Neural crest cell (in vitro differentiated cells): ENCODE measurements around the gene FSTL3. TPM values are rescaled to one million over a fixed set of nuclear protein-coding genes. Genes with fewer than 3 reads are reported as not detected.
"Not testable (repeated sequence)": the region's sequence is repeated elsewhere in the genome, so short reads cannot be mapped to it uniquely, and the experiment has no call there.

Experiments used
- DNase-seq: peaks from one replicate; pipeline ENCODE4 v3.0.0; 2021; ENCODE audit warnings: low read depth, mixed read lengths, low spot score
- H3K27ac Mint-ChIP-seq: one replicate; pipeline ENCODE4 v1.8.0; 2021; ENCODE audit warnings: mild to moderate bottlenecking, mixed read lengths; ENCODE audit not compliant: unreplicated experiment
- H3K27me3 Mint-ChIP-seq: 2 replicates; pipeline ENCODE4 v1.8.0; 2021; ENCODE audit warnings: low read depth, mild to moderate bottlenecking, mixed read lengths
- H3K36me3 Mint-ChIP-seq: 2 replicates; pipeline ENCODE4 v1.8.0; 2021; ENCODE audit warnings: low read depth, mild to moderate bottlenecking, mixed read lengths
- H3K4me1 Mint-ChIP-seq: 2 replicates; pipeline ENCODE4 v1.8.0; 2021; ENCODE audit warnings: mixed read lengths
- H3K4me3 Mint-ChIP-seq: one replicate; pipeline ENCODE4 v1.8.0; 2021; ENCODE audit warnings: mild to moderate bottlenecking, mixed read lengths
- H3K9me3 Mint-ChIP-seq: 2 replicates; pipeline ENCODE4 v1.8.0; 2021; ENCODE audit warnings: mixed read lengths
- CTCF ChIP-seq: fragments of 200-600 bp; sonication (generic); conservative IDR thresholded peaks from 2 replicates; pipeline ENCODE4 v1.5.0; 2021; ENCODE audit warnings: antibody characterized with exemption, mild to moderate bottlenecking
- total RNA-seq: library from RNA; stranded (reverse); gene quantifications from 2 replicates; pipeline ENCODE4 v1.2.1, GENCODE V29; 2021

The FSTL3 gene
- total RNA-seq, 1 donor from 2014 or later: 8.9 TPM

GRCh38 chr19:723714-724113 is 47.5 kb downstream of the FSTL3 start:
- TF ChIP-seq CTCF: no peak
- H3K4me1 Mint-ChIP-seq: peaks cover under 1% of the 10 kb centered on the region

GRCh38 chr19:725461-726089 is 49.4 kb downstream of the FSTL3 start:
- Mint-ChIP-seq H3K36me3 (peaks cover 6% of the 10 kb centered on the region), H3K27ac (no peak overlapping the region), H3K4me3 (no peak overlapping the region), H3K27me3 (no peaks in the 10 kb centered on the region), H3K4me1 (no peaks in the 10 kb centered on the region), H3K9me3 (no peaks in the 10 kb centered on the region)
- DNase-seq: no peak
- no peak for TF ChIP-seq CTCF

More at GRCh38 chr19:723714-724113, 47.5 kb downstream of the FSTL3 start:
- H3K27me3 Mint-ChIP-seq: no peaks in the 10 kb centered on the region
- H3K27ac Mint-ChIP-seq: no peak overlapping the region
- H3K36me3 Mint-ChIP-seq: peaks cover 3% of the 10 kb centered on the region
- no peaks in the 10 kb centered on the region for H3K9me3 Mint-ChIP-seq
- no peak for DNase-seq
- H3K4me3 Mint-ChIP-seq: no peak overlapping the region

- no peak overlapping the region for H3K4me3 Mint-ChIP-seq
- H3K4me1 Mint-ChIP-seq: no peaks in the 10 kb centered on the region
- no peak overlapping the region for H3K27ac Mint-ChIP-seq
- no peak for TF ChIP-seq CTCF
- H3K27me3 Mint-ChIP-seq: no peaks in the 10 kb centered on the region
- peaks cover 6% of the 10 kb centered on the region for H3K36me3 Mint-ChIP-seq
- DNase-seq: no peak
- H3K9me3 Mint-ChIP-seq: no peaks in the 10 kb centered on the region
Measured at GRCh38 chr19:726993-727956, 51.1 kb downstream of the FSTL3 start.

GRCh38 chr19:728011-728410 is 51.8 kb downstream of the FSTL3 start:
- Mint-ChIP-seq H3K4me3 (no peak overlapping the region), H3K9me3 (no peaks in the 10 kb centered on the region)

GRCh38 chr19:729564-729963 is 53.4 kb downstream of the FSTL3 start:
- H3K4me3 Mint-ChIP-seq, H3K36me3 Mint-ChIP-seq, H3K27ac Mint-ChIP-seq, H3K9me3 Mint-ChIP-seq, H3K27me3 Mint-ChIP-seq, DNase-seq, H3K4me1 Mint-ChIP-seq: not testable (repeated sequence)

More at GRCh38 chr19:728011-728410, 51.8 kb downstream of the FSTL3 start:
- no peaks in the 10 kb centered on the region for H3K27me3 Mint-ChIP-seq
- no peak for TF ChIP-seq CTCF
- H3K27ac Mint-ChIP-seq: no peak overlapping the region
- H3K4me1 Mint-ChIP-seq: no peaks in the 10 kb centered on the region
- H3K36me3 Mint-ChIP-seq: peaks cover 6% of the 10 kb centered on the region
- DNase-seq: no peak
